SK-N-MC (cell line): ENCODE data around the gene WBP1.
"Not testable (repeated sequence)": the region's sequence is repeated elsewhere in the genome, so short reads cannot be mapped to it uniquely, and the experiment has no call there.

Experiments used
- DNase-seq: peaks from one replicate; pipeline ENCODE4 v3.0.0-alpha.2; 2011; ENCODE audit warnings: low read depth, low spot score
- H3K27ac ChIP-seq: fragments of 200-600 bp; sonication (generic); 2 replicates; pipeline ENCODE4 v1.5.1; 2016; ENCODE audit warnings: mixed run types
- H3K36me3 ChIP-seq: fragments of 200-600 bp; sonication (generic); 2 replicates; pipeline ENCODE4 v1.6.1; 2017; ENCODE audit warnings: antibody characterized with exemption, low read length, mixed read lengths; ENCODE audit not compliant: insufficient read depth
- H3K4me3 ChIP-seq: fragments of 200-600 bp; sonication (generic); 2 replicates; pipeline ENCODE4 v1.5.1; 2016
- H3K9ac ChIP-seq: fragments of 200-600 bp; sonication (generic); 2 replicates; pipeline ENCODE4 v1.8.0; 2017; ENCODE audit warnings: mixed run types, mixed read lengths; ENCODE audit not compliant: insufficient read length
- H3K9me3 ChIP-seq: fragments of 200-600 bp; sonication (generic); 2 replicates; pipeline ENCODE4 v1.6.1; 2017; ENCODE audit warnings: low read depth, mild to moderate bottlenecking, antibody characterized with exemption, low read length, moderate library complexity, mixed read lengths
- EZH2 ChIP-seq: fragments of 200-600 bp; sonication (generic); IDR thresholded peaks from one replicate; pipeline ENCODE4 v1.6.1; 2017; ENCODE audit warnings: antibody characterized with exemption
- FOXP2 ChIP-seq: optimal IDR thresholded peaks from 2 replicates; pipeline ENCODE3; 2011; ENCODE audit warnings: mild to moderate bottlenecking, moderate library complexity; ENCODE audit not compliant: insufficient read depth; ENCODE audit errors: extremely low read length, control extremely low read depth
- POLR2AphosphoS5 ChIP-seq: IDR thresholded peaks from 2 replicates; pipeline ENCODE4 v1.6.1; 2012; ENCODE audit warnings: mild to moderate bottlenecking, low read depth, low read length, borderline replicate concordance

The WBP1 gene

DNA sequence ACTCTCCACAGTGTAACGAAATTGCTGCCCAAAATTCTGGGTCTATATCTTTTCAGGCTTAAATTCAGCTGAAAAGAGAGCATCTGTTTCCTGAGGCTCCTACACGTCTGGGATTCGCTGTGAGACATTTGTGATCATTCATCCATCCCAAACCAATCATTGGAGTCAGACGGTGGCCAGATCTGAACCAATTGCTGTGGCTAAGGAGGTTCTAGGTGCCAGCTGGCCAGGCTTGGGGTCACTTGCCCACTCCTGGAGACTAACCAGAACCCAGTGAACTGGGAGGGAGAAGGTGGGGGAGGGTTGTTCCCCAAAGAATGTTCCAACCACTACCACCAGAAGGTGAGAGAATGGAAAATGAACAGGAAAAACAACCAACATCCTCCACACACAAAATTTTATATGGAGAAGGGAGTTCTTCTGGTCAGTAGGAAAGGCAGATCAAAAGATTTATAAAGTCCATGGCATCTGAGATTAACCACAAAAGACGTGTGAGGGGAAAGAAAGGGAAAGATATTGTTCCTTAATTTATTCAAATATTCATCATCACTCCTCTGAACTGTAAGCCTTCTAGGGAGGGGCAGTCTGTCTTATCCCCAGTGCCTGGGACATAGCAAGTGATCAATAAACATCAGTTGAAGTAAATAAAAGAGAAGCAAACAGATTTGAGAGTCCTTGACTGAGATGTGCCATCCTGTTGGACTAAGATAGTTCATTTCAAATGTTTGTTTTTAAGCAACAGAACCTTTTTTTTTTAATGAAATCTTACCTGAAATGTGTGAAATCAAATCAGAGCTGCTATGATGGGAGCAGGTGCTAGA is 13.5 kb upstream of the WBP1 start:
- Histone ChIP-seq H3K27ac (no peak overlapping the region), H3K9ac (no peak overlapping the region), H3K9me3 (no peaks in the 10 kb centered on the region), H3K4me3 (no peak overlapping the region), H3K36me3 (no peaks in the 10 kb centered on the region)
- DNase-seq, result no peak
- TF ChIP-seq POLR2AphosphoS5, result no peak
- TF ChIP-seq EZH2, result no peak
- TF ChIP-seq FOXP2, result no peak

DNA sequence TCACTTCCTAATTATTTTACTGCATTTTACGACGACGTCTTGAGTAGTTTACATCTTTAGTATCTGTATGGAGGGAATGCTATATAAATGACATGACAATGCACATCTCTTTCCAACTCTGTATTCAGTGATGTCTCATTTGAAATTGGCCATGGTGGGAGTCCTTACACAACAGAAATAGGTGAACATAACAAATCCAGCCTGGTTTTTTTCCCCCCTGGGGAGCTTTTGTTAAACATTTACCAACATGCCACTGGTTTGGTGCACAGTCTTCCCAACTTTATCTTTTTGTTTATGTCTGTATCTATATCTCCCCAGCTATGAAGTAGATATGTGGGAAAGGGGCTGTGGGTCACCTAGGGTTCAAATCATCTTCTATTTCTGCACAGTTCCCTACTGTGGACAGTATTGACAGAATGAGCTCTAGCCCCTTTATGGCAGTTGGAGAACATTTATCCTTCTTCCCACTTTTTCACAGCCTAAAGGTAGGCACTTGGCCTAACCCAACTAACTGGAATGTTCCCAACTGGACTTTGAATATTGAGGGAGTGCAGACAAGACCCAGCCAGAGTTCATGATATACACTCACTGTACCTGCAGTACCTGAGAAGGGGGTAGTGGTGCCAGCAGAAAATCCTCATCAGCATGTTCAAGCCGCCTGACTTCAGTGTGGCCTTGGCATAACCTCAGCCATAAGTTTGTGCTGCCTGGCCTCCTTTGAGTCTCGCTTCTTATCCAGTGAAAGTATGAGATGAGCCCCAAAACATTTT is 10.8 kb upstream of the WBP1 start:
- DNase-seq, result no peak
- no peak overlapping the region for H3K9ac ChIP-seq
- TF ChIP-seq EZH2, result no peak
- no peak for TF ChIP-seq FOXP2
- TF ChIP-seq POLR2AphosphoS5, result no peak
- no peaks in the 10 kb centered on the region for H3K9me3 ChIP-seq
- no peak overlapping the region for H3K27ac ChIP-seq
- H3K36me3 ChIP-seq, result no peaks in the 10 kb centered on the region
- no peak overlapping the region for H3K4me3 ChIP-seq

DNA sequence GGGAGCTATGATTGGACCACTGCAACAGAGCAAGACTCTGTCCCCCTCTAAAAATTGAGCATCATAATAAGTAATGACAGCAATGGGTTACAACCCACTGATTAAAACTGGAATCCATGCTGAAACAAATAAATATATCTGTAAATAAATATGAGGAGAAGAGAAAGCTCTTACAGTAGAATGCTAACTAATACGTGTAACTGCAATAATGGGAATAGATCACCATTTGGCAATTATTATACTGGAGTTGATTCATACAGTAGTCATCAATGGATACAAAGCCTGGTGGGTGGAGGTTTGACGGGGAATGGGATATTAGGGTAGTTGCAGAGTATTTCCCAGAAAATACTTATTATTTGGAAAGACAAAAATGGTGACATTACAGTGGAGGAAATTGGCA is 9.5 kb upstream of the WBP1 start:
- Histone ChIP-seq H3K36me3 (no peaks in the 10 kb centered on the region), H3K4me3 (no peak overlapping the region), H3K9me3 (no peaks in the 10 kb centered on the region), H3K27ac (no peak overlapping the region), H3K9ac (no peak overlapping the region)
- no peak for DNase-seq
- no peak for TF ChIP-seq EZH2
- no peak for TF ChIP-seq POLR2AphosphoS5
- no peak for TF ChIP-seq FOXP2

DNA sequence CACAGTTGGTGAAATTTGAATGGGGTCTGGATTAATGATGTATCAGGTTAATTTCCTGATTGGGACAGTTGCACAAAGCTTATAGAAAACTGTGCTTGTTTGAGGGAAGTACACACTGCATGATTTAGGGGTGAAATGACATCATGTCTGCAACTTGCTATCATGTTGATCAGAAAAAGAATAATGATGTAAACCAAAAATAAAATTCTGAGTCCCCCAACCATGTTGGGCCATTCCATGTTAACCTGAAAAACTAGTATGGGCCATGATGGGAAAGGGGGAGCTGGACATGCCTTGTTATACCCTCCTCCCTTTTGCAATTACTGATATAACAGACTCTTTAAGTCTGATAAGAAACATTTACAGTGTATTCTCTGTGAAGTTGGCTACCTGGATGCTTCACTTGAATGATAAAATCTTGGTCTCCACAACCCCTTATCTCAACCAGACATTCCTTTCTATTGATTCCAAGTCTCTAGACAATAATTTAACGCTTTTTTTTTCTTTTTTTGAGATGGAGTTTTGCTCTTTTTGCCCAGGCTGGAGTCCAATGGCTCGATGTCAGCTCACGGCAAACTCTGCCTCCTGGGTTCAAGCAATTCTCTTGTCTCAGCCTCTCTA is 7.6 kb upstream of the WBP1 start:
- H3K27ac ChIP-seq, result no peak overlapping the region
- no peak for TF ChIP-seq POLR2AphosphoS5
- no peak for TF ChIP-seq FOXP2
- TF ChIP-seq EZH2, result no peak
- no peaks in the 10 kb centered on the region for H3K9me3 ChIP-seq
- H3K4me3 ChIP-seq, result no peak overlapping the region
- no peak for DNase-seq
- H3K9ac ChIP-seq, result no peak overlapping the region
- no peaks in the 10 kb centered on the region for H3K36me3 ChIP-seq

DNA sequence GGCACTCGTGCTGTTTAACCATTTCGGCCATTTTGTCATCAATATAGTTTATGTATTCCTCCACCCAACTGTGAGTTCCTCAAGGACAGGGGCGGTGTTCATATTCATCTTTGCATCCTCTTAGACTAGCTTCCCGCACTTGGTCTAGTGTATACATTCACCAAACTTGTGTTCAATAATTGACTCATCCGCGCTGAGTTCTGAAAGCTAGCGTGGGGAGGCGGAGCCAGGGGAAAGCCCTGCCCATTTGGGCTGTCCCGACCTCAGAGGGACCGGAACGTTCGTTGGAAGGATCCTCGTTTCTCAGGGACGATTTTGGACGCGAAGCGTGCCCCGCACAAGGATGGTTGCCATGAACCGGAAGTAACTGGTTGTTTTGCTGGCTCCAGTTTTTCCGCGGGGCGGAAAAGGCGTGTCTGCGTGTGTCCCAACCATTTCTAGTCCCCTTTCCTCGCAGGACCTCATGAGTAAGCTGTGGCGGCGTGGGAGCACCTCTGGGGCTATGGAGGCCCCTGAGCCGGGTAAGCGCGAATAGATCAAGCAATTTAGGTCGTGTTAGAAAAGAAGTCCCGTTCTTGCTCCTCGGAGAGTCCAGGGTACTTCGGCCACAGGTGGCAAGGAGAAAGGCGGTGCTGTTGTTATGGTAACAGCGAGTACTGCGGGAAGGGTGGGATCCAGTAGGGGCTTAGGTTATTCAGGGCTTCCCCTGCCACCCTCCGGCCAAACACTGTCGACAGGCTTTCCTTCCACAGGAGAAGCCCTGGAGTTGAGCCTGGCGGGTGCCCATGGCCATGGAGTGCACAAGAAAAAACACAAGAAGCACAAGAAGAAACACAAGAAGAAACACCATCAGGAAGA is 3.4 kb upstream of the WBP1 start, which contains the start of gene INO80B:
Gene INO80B (plus strand): TSS at position 434 of the 858 bp plus-strand sequence. CDS start 30 bp downstream, at position 464.
- peak within 1 kb of the TSS; percentile 87 for H3K4me3 ChIP-seq
- H3K9ac ChIP-seq, result peak within 1 kb of the TSS; percentile 71
- 0 out of 2 replicates have a peak within 1 kb of the TSS, but pooled peaks have one; percentile 56 for H3K27ac ChIP-seq
- TF ChIP-seq EZH2 (no peak), POLR2AphosphoS5 (peak; percentile 83), FOXP2 (peak; percentile 98)
- no peaks in the 10 kb centered on the region for H3K36me3 ChIP-seq
- no peaks in the 10 kb centered on the region for H3K9me3 ChIP-seq
- peak; percentile 95 for DNase-seq

DNA sequence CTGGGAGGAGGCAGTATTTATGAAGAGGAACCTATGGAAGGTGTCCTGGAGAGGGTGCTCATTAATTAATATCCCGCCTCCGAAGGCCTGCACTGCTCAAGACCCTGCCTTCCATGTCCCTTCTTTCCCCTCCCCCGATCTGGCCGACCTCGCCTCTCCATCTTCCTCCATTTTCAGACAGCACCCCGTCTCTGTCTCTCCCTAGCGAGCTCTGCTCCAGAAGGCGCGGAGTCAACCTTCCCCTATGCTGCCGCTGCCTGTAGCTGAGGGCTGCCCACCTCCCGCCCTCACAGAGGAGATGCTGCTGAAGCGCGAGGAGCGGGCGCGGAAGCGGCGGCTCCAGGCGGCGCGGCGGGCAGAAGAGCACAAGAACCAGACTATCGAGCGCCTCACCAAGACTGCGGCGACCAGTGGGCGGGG is 1.1 kb upstream of the WBP1 start:
- Histone ChIP-seq H3K9ac (peak overlapping the region; percentile 86), H3K4me3 (peak overlapping the region; percentile 99), H3K36me3 (peaks cover 5% of the 10 kb centered on the region; the same call in 1 of the 2 replicates), H3K9me3 (no peaks in the 10 kb centered on the region), H3K27ac (no peak overlapping the region)
- TF ChIP-seq POLR2AphosphoS5 (no peak), EZH2 (no peak), FOXP2 (no peak)
- DNase-seq, result no peak

DNA sequence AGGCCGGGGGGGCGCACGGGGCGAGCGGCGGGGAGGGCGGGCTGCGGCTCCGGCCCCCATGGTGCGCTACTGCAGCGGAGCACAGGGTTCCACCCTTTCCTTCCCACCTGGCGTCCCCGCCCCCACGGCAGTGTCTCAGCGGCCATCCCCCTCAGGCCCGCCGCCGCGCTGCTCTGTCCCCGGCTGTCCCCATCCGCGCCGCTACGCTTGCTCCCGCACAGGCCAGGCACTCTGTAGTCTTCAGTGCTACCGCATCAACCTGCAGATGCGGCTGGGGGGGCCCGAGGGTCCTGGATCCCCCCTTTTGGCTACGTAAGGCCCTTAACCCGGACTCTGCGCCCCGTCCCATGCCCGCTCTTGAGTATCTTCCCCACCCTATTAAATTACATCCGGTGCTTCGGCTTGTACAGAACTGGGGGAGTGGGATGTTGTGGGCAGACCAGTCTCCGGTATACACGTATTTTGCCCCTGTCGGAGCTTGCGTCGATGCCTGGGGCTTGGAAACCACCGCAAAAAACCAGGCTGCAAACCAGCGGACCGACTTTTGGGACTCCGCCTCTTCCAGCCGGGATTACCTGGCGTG is 598 bp upstream of the WBP1 start:
- H3K9me3 ChIP-seq, result no peaks in the 10 kb centered on the region
- no peak for DNase-seq
- H3K36me3 ChIP-seq, result peaks cover 10% of the 10 kb centered on the region; the same call in 1 of the 2 replicates
- peak; percentile 69; the same call in 1 of the 2 replicates for TF ChIP-seq POLR2AphosphoS5
- TF ChIP-seq FOXP2, result no peak
- H3K27ac ChIP-seq, result peak overlapping the region; percentile 65
- peak overlapping the region; percentile 86 for H3K9ac ChIP-seq
- peak overlapping the region; percentile 99 for H3K4me3 ChIP-seq

DNA sequence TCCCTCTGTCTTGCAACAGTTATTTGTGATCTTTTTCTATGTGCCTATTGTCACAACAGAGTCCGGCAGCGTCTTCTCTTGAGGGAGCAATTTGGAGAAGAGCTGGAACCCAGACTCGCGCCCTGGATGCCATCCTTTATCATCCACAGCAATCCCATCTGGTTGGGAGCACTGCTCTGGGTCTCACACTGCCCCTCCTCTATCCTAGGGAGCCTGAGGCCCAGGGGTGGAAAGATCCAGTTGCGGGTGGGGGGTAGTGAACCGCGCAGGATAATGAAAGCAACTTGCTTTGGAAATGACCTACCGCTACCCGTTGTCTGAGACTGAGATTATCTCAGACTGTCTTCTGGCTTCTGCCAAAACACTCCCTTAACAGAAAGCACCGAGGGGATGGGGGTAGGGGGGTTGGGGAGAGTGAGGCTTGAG is 713 bp downstream of the WBP1 start:
- TF ChIP-seq FOXP2, result no peak
- TF ChIP-seq EZH2, result no peak
- TF ChIP-seq POLR2AphosphoS5, result no peak
- H3K36me3 ChIP-seq, result peaks cover 17% of the 10 kb centered on the region; the same call in 1 of the 2 replicates
- no peak for DNase-seq
- H3K9me3 ChIP-seq, result no peaks in the 10 kb centered on the region
- peak overlapping the region; percentile 92 for H3K9ac ChIP-seq
- H3K27ac ChIP-seq, result 0 out of 2 replicates have a peak overlapping the region, but pooled peaks have one; percentile 46
- H3K4me3 ChIP-seq, result peak overlapping the region; percentile 99

DNA sequence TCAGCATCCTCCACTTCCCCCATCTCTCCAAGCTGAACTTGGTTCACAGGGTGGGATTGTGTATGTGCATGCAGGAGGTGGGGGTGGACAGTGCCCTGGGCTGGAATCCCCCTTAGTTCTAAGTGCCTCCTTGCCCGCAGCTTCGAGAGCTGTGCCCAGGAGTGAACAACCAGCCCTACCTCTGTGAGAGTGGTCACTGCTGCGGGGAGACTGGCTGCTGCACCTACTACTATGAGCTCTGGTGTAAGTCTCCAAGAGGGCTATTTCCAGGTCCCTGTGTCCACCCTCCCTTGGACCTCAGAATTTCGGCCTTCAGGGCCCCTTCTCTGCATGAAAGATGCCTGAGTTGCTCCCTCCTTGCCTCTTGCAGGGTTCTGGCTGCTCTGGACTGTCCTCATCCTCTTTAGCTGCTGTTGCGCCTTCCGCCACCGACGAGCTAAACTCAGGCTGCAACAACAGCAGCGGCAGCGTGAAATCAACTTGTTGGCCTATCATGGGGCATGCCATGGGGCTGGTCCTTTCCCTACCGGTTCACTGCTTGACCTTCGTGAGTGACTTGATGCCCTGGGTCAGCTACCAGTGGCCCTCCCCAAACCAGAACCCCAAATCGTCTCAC is 1.4 kb downstream of the WBP1 start:
- not testable (repeated sequence) for H3K9me3 ChIP-seq, DNase-seq, H3K9ac ChIP-seq, H3K27ac ChIP-seq
- Histone ChIP-seq H3K36me3 (peaks cover 17% of the 10 kb centered on the region; the same call in 1 of the 2 replicates), H3K4me3 (peak overlapping the region; percentile 99)

DNA sequence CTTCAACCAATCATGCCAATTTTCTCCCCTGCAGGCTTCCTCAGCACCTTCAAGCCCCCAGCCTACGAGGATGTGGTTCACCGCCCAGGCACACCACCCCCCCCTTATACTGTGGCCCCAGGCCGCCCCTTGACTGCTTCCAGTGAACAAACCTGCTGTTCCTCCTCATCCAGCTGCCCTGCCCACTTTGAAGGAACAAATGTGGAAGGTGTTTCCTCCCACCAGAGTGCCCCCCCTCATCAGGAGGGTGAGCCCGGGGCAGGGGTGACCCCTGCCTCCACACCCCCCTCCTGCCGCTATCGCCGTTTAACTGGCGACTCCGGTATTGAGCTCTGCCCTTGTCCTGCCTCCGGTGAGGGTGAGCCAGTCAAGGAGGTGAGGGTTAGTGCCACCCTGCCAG is 1.9 kb downstream of the WBP1 start:
- not testable (repeated sequence) for H3K4me3 ChIP-seq, DNase-seq, H3K27ac ChIP-seq, H3K9me3 ChIP-seq, H3K9ac ChIP-seq
- peaks cover 17% of the 10 kb centered on the region; the same call in 1 of the 2 replicates for H3K36me3 ChIP-seq
